SK-N-SH treated with all-trans-retinoic acid at 6 μM for 48 hours (cell line): ENCODE results near the gene NFIB.

Source experiments
- CSDC2 ChIP-seq: fragments of 250-450 bp; sonication (Bioruptor Pico); IDR thresholded peaks from 2 replicates; pipeline ENCODE4 v1.5.0; 2020; ENCODE audit warnings: mild to moderate bottlenecking, moderate library complexity
- GLIS3 ChIP-seq: fragments of 250-450 bp; sonication (Bioruptor Pico); IDR thresholded peaks from 2 replicates; pipeline ENCODE4 v1.5.0; 2020; ENCODE audit warnings: mild to moderate bottlenecking, moderate library complexity
- PPARA ChIP-seq: fragments of 250-450 bp; sonication (Bioruptor Pico); IDR thresholded peaks from 2 replicates; pipeline ENCODE4 v1.5.0; 2020; ENCODE audit warnings: mild to moderate bottlenecking, borderline replicate concordance
- RARB ChIP-seq: fragments of 250-450 bp; sonication (Bioruptor Pico); IDR thresholded peaks from 2 replicates; pipeline ENCODE4 v1.8.0; 2021; ENCODE audit warnings: mild to moderate bottlenecking, moderate library complexity
- SNAI2 ChIP-seq: fragments of 250-450 bp; sonication (Bioruptor Pico); IDR thresholded peaks from 2 replicates; pipeline ENCODE4 v1.5.0; 2020; ENCODE audit warnings: mild to moderate bottlenecking, moderate library complexity
- TCF4 ChIP-seq: fragments of 250-450 bp; sonication (Bioruptor Pico); IDR thresholded peaks from 2 replicates; pipeline ENCODE4 v1.8.0; 2021; ENCODE audit warnings: mild to moderate bottlenecking, moderate library complexity, borderline replicate concordance
- TOX ChIP-seq: fragments of 250-450 bp; sonication (Bioruptor Pico); IDR thresholded peaks from 2 replicates; pipeline ENCODE4 v1.8.0; 2021; ENCODE audit warnings: mild to moderate bottlenecking, moderate library complexity, borderline replicate concordance
- ZC3H10 ChIP-seq: fragments of 250-450 bp; sonication (Bioruptor Pico); IDR thresholded peaks from 2 replicates; pipeline ENCODE4 v1.5.1; 2021; ENCODE audit warnings: mild to moderate bottlenecking, moderate library complexity
- ZFP30 ChIP-seq: fragments of 450-650 bp; formaldehyde crosslinking; IDR thresholded peaks from 2 replicates; pipeline ENCODE4 v1.5.0; 2022; ENCODE audit warnings: mild to moderate bottlenecking, moderate library complexity
- ZNF565 ChIP-seq: fragments of 450-650 bp; formaldehyde crosslinking; conservative IDR thresholded peaks from 2 replicates; pipeline ENCODE4 v1.5.0; 2020; ENCODE audit warnings: low read depth, mild to moderate bottlenecking, moderate library complexity
- TF ChIP-seq, protein P1 (sequence below): fragments of 250-450 bp; sonication (Bioruptor Pico); IDR thresholded peaks from 2 replicates; pipeline ENCODE4 v1.8.0; 2020; ENCODE audit warnings: mild to moderate bottlenecking, moderate library complexity, borderline replicate concordance
- TF ChIP-seq, protein P2 (sequence below): fragments of 250-450 bp; sonication (Bioruptor Pico); IDR thresholded peaks from 2 replicates; pipeline ENCODE4 v1.8.0; 2021; ENCODE audit warnings: low read depth, mild to moderate bottlenecking, moderate library complexity, borderline replicate concordance
- TF ChIP-seq, protein P3 (sequence below): fragments of 250-450 bp; sonication (Bioruptor Pico); IDR thresholded peaks from 2 replicates; pipeline ENCODE4 v1.5.1; 2021; ENCODE audit warnings: mild to moderate bottlenecking, moderate library complexity
- TF ChIP-seq, protein P4 (sequence below): fragments of 250-450 bp; sonication (Bioruptor Pico); IDR thresholded peaks from 2 replicates; pipeline ENCODE4 v1.5.1; 2020; ENCODE audit warnings: low read depth, mild to moderate bottlenecking, moderate library complexity

DNA sequence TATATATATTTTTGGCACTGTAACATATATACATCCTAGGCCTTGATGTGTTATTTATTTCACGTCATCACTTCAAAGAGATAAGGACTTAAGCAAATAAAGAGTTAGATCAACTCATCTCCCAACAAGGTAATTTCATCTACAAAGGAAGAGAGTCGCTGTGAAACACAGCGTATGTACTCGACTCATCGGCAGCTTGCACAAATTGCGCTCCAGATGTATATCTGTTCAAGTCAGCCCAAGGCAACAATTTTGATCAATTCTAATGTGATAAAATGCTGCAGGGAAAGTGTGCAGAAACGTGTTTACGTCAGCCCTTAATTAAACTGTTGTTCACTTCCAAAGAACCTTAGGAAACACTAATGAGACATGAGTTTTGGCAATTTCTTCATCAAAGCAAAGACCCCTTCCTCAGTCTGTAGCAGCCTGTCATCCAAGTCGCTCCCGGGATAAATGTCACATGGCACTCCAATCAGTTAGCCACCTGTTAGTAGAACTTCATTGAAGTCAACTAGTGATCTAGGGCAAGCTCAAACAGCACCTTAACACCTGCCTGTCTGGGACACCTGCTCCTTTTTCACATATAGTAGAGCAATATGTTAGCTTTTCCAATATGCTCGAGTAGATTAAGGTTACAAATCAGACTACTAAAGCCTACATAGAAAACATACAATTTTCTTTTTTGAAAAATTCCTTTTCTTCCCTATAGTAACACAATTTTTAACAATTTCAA lies 182.4 kb downstream of the NFIB start:
- TF ChIP-seq, protein P1, sequence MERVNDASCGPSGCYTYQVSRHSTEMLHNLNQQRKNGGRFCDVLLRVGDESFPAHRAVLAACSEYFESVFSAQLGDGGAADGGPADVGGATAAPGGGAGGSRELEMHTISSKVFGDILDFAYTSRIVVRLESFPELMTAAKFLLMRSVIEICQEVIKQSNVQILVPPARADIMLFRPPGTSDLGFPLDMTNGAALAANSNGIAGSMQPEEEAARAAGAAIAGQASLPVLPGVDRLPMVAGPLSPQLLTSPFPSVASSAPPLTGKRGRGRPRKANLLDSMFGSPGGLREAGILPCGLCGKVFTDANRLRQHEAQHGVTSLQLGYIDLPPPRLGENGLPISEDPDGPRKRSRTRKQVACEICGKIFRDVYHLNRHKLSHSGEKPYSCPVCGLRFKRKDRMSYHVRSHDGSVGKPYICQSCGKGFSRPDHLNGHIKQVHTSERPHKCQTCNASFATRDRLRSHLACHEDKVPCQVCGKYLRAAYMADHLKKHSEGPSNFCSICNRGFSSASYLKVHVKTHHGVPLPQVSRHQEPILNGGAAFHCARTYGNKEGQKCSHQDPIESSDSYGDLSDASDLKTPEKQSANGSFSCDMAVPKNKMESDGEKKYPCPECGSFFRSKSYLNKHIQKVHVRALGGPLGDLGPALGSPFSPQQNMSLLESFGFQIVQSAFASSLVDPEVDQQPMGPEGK (CRISPR knock-in tag) = no peak
- TF ChIP-seq, protein P2, sequence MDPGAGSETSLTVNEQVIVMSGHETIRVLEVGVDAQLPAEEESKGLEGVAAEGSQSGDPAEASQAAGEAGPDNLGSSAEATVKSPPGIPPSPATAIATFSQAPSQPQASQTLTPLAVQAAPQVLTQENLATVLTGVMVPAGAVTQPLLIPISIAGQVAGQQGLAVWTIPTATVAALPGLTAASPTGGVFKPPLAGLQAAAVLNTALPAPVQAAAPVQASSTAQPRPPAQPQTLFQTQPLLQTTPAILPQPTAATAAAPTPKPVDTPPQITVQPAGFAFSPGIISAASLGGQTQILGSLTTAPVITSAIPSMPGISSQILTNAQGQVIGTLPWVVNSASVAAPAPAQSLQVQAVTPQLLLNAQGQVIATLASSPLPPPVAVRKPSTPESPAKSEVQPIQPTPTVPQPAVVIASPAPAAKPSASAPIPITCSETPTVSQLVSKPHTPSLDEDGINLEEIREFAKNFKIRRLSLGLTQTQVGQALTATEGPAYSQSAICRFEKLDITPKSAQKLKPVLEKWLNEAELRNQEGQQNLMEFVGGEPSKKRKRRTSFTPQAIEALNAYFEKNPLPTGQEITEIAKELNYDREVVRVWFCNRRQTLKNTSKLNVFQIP (CRISPR knock-in tag) = no peak
- no peak for TF ChIP-seq ZFP30 (CRISPR knock-in tag)
- no peak for TF ChIP-seq GLIS3 (CRISPR knock-in tag)
- TF ChIP-seq RARB = no peak
- TF ChIP-seq TCF4 (CRISPR knock-in tag) = no peak
- no peak for TF ChIP-seq PPARA (CRISPR knock-in tag)
- TF ChIP-seq, protein P3, sequence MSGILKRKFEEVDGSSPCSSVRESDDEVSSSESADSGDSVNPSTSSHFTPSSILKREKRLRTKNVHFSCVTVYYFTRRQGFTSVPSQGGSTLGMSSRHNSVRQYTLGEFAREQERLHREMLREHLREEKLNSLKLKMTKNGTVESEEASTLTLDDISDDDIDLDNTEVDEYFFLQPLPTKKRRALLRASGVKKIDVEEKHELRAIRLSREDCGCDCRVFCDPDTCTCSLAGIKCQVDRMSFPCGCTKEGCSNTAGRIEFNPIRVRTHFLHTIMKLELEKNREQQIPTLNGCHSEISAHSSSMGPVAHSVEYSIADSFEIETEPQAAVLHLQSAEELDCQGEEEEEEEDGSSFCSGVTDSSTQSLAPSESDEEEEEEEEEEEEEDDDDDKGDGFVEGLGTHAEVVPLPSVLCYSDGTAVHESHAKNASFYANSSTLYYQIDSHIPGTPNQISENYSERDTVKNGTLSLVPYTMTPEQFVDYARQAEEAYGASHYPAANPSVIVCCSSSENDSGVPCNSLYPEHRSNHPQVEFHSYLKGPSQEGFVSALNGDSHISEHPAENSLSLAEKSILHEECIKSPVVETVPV = no peak
- TF ChIP-seq ZNF565 (CRISPR knock-in tag) = no peak
- TF ChIP-seq, protein P4, sequence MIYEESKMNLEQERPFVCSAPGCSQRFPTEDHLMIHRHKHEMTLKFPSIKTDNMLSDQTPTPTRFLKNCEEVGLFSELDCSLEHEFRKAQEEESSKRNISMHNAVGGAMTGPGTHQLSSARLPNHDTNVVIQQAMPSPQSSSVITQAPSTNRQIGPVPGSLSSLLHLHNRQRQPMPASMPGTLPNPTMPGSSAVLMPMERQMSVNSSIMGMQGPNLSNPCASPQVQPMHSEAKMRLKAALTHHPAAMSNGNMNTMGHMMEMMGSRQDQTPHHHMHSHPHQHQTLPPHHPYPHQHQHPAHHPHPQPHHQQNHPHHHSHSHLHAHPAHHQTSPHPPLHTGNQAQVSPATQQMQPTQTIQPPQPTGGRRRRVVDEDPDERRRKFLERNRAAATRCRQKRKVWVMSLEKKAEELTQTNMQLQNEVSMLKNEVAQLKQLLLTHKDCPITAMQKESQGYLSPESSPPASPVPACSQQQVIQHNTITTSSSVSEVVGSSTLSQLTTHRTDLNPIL (CRISPR knock-in tag) = no peak
- no peak for TF ChIP-seq TOX (CRISPR knock-in tag)
- TF ChIP-seq CSDC2 (CRISPR knock-in tag) = no peak
- no peak for TF ChIP-seq ZC3H10 (CRISPR knock-in tag)
- no peak for TF ChIP-seq SNAI2 (CRISPR knock-in tag)
